GM21423 (cell line): Measurements from ENCODE around the gene MYCBPAP.

Source experiments
- ATAC-seq: cut with Tn5 transposase; IDR thresholded peaks from one replicate; pipeline ENCODE4 v1.9.1; 2021; ENCODE audit warnings: mild to moderate bottlenecking, moderate library complexity; ENCODE audit not compliant: unreplicated experiment

MYCBPAP gene

DNA sequence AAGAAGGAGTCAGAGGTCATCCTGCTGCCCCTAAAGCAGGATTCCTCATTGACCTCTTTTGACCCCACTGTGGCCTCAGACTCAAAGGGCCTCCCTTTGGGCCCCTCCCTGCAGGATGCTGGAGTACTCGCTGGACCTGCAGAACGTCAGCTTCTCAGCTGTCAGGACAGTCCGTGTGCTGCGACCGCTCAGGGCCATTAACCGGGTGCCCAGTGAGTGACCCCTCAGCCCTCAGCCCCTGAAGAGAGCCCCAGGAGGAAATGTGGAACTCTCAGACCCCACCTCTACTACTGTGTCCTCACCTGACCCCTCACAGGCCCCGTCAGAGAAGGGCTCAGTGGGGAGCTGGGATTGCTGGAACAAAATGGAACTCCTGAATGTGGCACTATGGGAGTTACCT lies 61.4 kb downstream of the MYCBPAP start:
- no peak for ATAC-seq

DNA sequence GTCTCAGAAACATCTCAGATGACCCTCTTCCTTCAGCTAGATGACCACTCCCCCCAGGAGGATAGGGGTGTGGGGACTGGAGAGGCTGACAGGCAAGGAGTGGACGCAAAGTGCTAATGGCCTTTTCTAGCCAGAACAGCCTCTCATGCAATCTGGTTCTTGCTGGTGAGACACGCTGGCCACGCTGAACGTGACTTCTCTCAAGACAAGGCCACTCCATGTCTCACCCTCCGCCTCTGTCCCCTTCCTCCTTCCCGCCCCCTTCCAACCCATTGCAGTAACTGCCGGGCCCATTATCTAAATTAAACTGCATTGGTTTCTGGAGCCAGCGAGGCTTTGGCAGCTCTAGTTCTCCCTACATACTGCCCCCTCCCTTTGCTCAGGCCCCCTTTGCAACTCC lies 61.8 kb downstream of the MYCBPAP start:
- no peak for ATAC-seq

DNA sequence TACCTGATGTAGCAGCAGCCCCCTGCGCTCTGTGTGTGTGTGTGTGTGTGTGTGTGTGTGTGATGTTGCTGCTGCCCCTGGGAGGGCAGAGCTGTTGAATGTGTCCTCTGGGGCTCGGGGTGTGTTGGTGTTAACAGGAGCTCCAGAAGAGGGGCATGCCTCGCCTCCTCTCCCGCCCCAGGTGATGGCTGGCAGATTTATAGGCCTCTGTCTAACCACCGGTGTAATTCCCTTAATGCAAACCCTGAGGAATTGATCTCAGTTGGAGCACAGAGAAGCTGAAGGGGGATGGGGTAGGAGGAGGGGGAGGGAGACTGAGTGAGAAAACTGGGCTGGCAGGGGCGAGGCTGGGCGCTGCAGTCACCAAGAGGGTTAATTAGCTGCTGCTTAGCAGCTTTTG lies 62.3 kb downstream of the MYCBPAP start:
- ATAC-seq, result no peak

DNA sequence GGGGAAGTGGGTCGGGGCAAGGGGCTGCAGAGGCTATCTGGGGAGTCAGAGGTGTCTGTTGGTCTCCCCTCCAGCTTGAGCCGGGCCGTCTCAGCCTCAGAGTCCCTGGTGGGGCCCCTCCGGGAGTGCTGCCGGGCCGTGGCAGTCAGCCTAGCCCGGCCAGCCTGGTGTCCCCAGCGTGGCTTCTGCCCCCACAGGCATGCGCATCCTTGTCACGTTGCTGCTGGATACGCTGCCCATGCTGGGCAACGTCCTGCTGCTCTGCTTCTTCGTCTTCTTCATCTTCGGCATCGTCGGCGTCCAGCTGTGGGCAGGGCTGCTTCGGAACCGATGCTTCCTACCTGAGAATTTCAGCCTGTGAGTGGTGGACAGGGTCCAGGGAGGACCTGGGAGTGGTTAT lies 63.4 kb downstream of the MYCBPAP start:
- ATAC-seq, result no peak

DNA sequence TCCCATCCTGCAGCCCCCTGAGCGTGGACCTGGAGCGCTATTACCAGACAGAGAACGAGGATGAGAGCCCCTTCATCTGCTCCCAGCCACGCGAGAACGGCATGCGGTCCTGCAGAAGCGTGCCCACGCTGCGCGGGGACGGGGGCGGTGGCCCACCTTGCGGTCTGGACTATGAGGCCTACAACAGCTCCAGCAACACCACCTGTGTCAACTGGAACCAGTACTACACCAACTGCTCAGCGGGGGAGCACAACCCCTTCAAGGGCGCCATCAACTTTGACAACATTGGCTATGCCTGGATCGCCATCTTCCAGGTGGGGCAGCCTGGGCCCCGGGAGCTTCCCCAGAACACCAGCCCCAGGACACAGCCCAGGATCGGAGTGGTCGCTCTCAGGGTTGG lies 64.3 kb downstream of the MYCBPAP start:
- no peak for ATAC-seq

DNA sequence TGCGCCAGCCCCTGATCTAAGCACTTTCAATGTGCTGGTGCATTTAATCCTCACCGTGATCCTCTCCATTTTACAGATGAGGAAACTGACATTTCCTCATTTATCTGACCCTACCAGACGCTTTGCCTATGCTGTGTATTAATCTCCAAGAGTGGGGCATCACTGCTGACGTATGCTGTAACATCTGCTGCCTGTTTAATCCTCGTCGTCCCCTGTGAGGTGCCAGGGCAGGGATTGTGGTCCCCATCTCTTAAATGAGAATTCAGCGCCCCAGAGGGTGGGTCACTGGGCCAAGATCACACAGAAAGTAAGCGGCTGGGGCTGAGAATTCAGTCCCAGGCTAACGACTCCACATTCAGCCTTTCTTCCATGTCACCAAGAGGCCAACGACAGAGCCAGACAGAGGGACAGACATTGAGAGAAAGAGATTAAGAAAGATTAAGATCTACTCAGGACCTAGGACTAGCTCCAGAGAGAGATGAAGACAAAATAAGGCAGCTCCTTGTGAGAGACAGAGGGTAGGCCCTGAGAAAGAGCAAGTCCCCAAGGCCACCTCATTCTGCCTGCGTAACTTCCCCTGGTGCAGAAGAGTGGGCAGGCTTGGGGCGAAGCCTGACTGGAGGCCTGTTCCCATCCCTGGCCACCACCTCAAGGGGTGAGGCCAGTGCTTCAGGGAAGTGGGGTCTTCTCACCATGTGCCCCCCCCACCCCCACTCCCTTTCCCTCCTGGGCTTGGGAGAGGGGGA lies 65.8 kb downstream of the MYCBPAP start:
- ATAC-seq, result no peak

DNA sequence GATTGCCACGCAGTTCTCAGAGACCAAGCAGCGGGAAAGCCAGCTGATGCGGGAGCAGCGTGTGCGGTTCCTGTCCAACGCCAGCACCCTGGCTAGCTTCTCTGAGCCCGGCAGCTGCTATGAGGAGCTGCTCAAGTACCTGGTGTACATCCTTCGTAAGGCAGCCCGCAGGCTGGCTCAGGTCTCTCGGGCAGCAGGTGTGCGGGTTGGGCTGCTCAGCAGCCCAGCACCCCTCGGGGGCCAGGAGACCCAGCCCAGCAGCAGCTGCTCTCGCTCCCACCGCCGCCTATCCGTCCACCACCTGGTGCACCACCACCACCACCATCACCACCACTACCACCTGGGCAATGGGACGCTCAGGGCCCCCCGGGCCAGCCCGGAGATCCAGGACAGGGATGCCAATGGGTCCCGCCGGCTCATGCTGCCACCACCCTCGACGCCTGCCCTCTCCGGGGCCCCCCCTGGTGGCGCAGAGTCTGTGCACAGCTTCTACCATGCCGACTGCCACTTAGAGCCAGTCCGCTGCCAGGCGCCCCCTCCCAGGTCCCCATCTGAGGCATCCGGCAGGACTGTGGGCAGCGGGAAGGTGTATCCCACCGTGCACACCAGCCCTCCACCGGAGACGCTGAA lies 67.5 kb downstream of the MYCBPAP start:
- no peak for ATAC-seq

DNA sequence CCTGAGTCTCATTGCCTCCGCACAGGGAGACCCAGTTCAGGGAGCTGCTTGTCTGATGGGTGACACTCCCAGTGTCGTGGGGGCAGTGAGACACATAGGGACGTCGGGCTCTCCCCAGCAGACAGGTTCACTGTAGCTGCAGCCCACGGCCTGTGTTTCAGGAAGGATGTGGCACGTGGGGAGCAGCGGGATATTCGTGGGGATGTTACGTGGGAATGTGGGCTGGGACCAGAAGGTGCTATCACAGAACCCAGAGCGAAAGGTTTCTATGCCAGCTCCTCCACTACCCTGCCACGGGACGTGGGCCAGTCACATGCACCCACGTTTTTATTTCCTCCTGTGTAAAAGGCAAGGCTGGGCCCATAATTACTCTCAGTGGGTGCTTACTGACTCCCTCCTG lies 68.6 kb downstream of the MYCBPAP start:
- ATAC-seq, result no peak

DNA sequence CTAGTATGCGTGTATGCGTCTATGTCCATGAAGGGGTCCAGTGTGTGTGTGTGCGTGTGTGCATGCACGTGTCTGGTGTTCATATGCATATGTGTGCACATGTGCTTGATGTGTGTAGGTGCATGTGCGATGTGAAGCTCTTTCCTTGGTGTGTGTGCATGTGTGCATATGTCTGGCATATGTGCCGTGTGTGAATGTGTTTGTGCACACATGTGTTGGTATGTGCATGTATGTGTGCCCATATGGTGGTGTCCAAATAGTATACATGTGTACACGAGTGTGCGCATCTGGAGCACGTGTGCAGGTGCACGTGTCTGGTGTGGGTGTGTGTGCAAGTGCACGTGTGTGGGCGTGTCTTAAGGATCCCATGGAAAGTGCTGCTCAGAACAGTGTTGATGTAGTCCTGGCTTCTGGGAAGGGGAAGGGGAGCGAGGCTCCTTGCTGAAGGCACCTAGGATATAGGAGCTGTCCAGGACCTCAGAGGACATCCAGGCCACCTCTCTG lies 69.3 kb downstream of the MYCBPAP start:
- no peak for ATAC-seq

DNA sequence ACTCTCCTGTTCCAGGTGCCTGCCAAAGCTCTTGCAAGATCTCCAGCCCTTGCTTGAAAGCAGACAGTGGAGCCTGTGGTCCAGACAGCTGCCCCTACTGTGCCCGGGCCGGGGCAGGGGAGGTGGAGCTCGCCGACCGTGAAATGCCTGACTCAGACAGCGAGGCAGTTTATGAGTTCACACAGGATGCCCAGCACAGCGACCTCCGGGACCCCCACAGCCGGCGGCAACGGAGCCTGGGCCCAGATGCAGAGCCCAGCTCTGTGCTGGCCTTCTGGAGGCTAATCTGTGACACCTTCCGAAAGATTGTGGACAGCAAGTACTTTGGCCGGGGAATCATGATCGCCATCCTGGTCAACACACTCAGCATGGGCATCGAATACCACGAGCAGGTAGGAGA lies 69.9 kb downstream of the MYCBPAP start:
- no peak for ATAC-seq

DNA sequence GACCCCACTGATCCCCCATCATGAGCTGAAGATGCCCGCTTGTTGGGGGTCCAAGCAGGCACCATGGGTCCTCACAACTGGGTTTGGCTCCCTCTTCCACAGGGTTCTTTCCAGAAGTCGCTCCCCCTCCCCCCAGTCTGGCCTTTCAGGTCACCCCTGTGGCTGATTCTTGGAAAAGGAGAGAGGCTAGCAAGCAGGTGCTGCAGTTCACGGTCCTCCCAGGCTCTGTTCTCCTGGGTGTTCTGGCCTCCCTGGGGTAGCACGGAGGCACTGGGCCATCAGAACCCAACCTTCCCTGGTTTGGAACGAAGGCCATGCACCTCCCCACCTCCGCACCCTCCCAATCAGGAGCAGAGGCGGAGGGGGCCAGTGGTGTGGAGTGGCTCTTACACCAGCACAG lies 71.2 kb downstream of the MYCBPAP start:
- no peak for ATAC-seq

DNA sequence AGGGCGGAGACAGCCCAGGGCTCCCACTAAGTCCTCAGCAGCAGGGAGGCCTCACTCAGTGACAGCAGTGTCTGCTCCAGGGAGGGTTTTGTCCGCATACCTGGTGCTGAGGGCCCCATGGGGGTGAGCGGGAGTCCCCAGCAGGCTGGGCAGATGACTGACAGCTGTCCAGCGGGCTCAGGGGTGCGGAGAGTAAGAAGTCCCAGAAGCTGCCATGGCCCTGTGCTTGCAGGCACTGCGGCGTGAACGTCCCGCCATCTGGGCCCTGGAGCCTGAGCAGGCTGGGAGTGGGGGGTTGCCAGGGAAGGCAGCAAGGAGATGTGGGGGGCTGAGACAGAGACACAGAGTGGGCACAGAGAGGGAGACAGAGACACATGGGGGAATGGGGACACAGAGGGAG lies 72.4 kb downstream of the MYCBPAP start:
- ATAC-seq, result no peak
